HepG2 (cell line): ENCODE measurements around the gene ATP23. TPM values are rescaled to one million over a fixed set of nuclear protein-coding genes. Genes with fewer than 3 reads are reported as not detected.

Experiments
- ATAC-seq: fragments of 200-7000 bp; cut with Tn5 transposase; 3 replicates; pipeline ENCODE4 v1.9.1; 2020; ENCODE audit warnings: mild to moderate bottlenecking, moderate library complexity
- BruUV-seq: library from RNA; stranded (reverse); fragments of 400-500 nt; replicated peaks from 2 replicates; lab custom pipeline; 2021; lab: Mats Ljungman, UMichigan
- CTCF ChIA-PET: fragments of 300-600 bp; formaldehyde crosslinking; extraction: SDS; loops from one replicate; lab custom pipeline; 2021; ENCODE audit warnings: low total read pairs, inconsistent platforms, low intra/inter-chr PET ratio; lab: Yijun Ruan, JAX
- POLR2A ChIA-PET: fragments of 350-600 bp; sonication (Branson Sonifier 250); formaldehyde crosslinking; loops from one replicate; lab custom pipeline; 2020; ENCODE audit warnings: antibody characterized with exemption, inconsistent platforms; lab: Yijun Ruan, JAX
- DNase-seq: peaks from one replicate; pipeline ENCODE4 v3.0.0-alpha.2; 2015; ENCODE audit warnings: low spot score
- FAIRE-seq: peaks from 3 replicates; lab custom pipeline; 2011; peaks lifted over from hg19 to GRCh38; lab: Jason Lieb, UNC
- H2AFZ ChIP-seq: one replicate; pipeline ENCODE4 v1.6.1; 2011; ENCODE audit warnings: low read length, inconsistent platforms
- H3K27ac ChIP-seq: fragments of 300-600 bp; 3 replicates; pipeline ENCODE4 v1.8.0; 2011; ENCODE audit warnings: mixed run types, mild to moderate bottlenecking, mixed read lengths, low read length, inconsistent platforms; ENCODE audit not compliant: insufficient read depth; ENCODE audit errors: extremely low read length
- H3K27me3 ChIP-seq, 2 experiments: fragments of 200-600 bp in 1 of 2; 2 replicates in 1 of 2; 3 replicates in 1 of 2; pipeline versions ENCODE4 v1.6.0 to v1.8.0; 2011; ENCODE audit warnings: low read length in 2 of 2, mild to moderate bottlenecking in 2 of 2, moderate library complexity in 2 of 2, inconsistent platforms in 1 of 2; ENCODE audit not compliant: insufficient read depth in 2 of 2, control insufficient read depth in 1 of 2
- H3K36me3 ChIP-seq, 2 experiments: fragments of 200-600 bp in 1 of 2; replicated peaks in 1 of 2; 2 replicates in 1 of 2; 3 replicates in 1 of 2; pipeline versions ENCODE4 v1.5.1 to v1.8.0; 2011; ENCODE audit warnings: low read length in 2 of 2, inconsistent platforms in 1 of 2; ENCODE audit not compliant: insufficient read depth in 2 of 2, control insufficient read depth in 1 of 2
- H3K4me1 ChIP-seq: 2 replicates; pipeline ENCODE4 v1.5.1; 2012; ENCODE audit warnings: low read length, inconsistent platforms; ENCODE audit not compliant: insufficient read depth
- H3K4me2 ChIP-seq: 2 replicates; pipeline ENCODE4 v1.6.0; 2011; ENCODE audit warnings: low read depth, low read length, inconsistent platforms
- H3K4me3 ChIP-seq, 3 experiments: fragments of 200-600 bp in 1 of 3; sonication (generic), shearing (Covaris generic) in 1 of 3; replicated peaks in 1 of 3; 2 replicates each; pipeline ENCODE4 v1.5.1; 2011 to 2016; ENCODE audit warnings: low read length in 3 of 3, inconsistent platforms in 2 of 3, low read depth in 2 of 3, mild to moderate bottlenecking in 2 of 3, control low read depth in 1 of 3, mixed read lengths in 1 of 3; ENCODE audit not compliant: insufficient read depth in 1 of 3
- H3K79me2 ChIP-seq: one replicate; pipeline ENCODE4 v1.6.1; 2011; ENCODE audit warnings: low read length, inconsistent platforms; ENCODE audit not compliant: insufficient read depth
- H3K9ac ChIP-seq: 2 replicates; pipeline ENCODE4 v1.6.0; 2011; ENCODE audit warnings: mild to moderate bottlenecking, low read depth, low read length, inconsistent platforms; ENCODE audit not compliant: insufficient read depth
- H3K9me3 ChIP-seq: 2 replicates; pipeline ENCODE4 v1.5.1; 2012; ENCODE audit warnings: mild to moderate bottlenecking, low read length
- H4K20me1 ChIP-seq: 2 replicates; pipeline ENCODE4 v1.6.0; 2011; ENCODE audit warnings: inconsistent platforms, mild to moderate bottlenecking, low read length, moderate library complexity; ENCODE audit not compliant: insufficient read depth
- ARID3A ChIP-seq: IDR thresholded peaks from 2 replicates; pipeline ENCODE4 v1.6.1; 2012; ENCODE audit warnings: low read depth, low read length, improper control_type of control experiment
- DR1 ChIP-seq: sonication (generic); formaldehyde crosslinking; IDR thresholded peaks from 2 replicates; pipeline ENCODE4 v1.8.0; 2021; ENCODE audit warnings: mild to moderate bottlenecking, missing genetic modification reagents, inconsistent platforms
- IRF2 ChIP-seq: IDR thresholded peaks from 2 replicates; pipeline ENCODE4 v1.6.1; 2018; ENCODE audit warnings: missing genetic modification reagents, missing compliant biosample characterization
- ISX ChIP-seq: sonication (generic); formaldehyde crosslinking; conservative IDR thresholded peaks from 2 replicates; pipeline ENCODE4 v1.5.0; 2020; ENCODE audit warnings: missing genetic modification reagents
- KDM4B ChIP-seq: sonication (generic); formaldehyde crosslinking; IDR thresholded peaks from 2 replicates; pipeline ENCODE4 v1.4.0; 2020; ENCODE audit warnings: missing genetic modification reagents
- RFX3 ChIP-seq: IDR thresholded peaks from 2 replicates; pipeline ENCODE4 v1.6.1; 2016; ENCODE audit warnings: missing biosample characterization, missing genetic modification reagents
- YY1 ChIP-seq: IDR thresholded peaks from 2 replicates; pipeline ENCODE4 v1.6.1; 2011; ENCODE audit warnings: low read length, low read depth, moderate library complexity, mild to moderate bottlenecking; ENCODE audit not compliant: insufficient read depth, insufficient replicate concordance
- ZNF20 ChIP-seq: sonication (generic); formaldehyde crosslinking; IDR thresholded peaks from 2 replicates; pipeline ENCODE4 v1.4.0; 2020; ENCODE audit warnings: mild to moderate bottlenecking, moderate library complexity, missing genetic modification reagents
- ZNF333 ChIP-seq: sonication (generic); formaldehyde crosslinking; IDR thresholded peaks from 2 replicates; pipeline ENCODE4 v1.4.0; 2020; ENCODE audit warnings: mild to moderate bottlenecking, missing genetic modification reagents, borderline replicate concordance
- ZNF33A ChIP-seq: sonication (generic); formaldehyde crosslinking; IDR thresholded peaks from 2 replicates; pipeline ENCODE4 v1.5.1; 2020; ENCODE audit warnings: missing genetic modification reagents, mild to moderate bottlenecking, moderate library complexity, borderline replicate concordance
- ZNF619 ChIP-seq: sonication (generic); formaldehyde crosslinking; IDR thresholded peaks from 2 replicates; pipeline ENCODE4 v1.4.0; 2020; ENCODE audit warnings: mild to moderate bottlenecking, missing genetic modification reagents
- WGBS: methylation state at CpG from one replicate; pipeline ENCODE4 v1.1.6; 2017; ENCODE audit warnings: low lambda C conversion rate; 5-methylcytosine and 5-hydroxymethylcytosine counted together
- in situ Hi-C: cut with HindIII; loops from 2 replicates; pipeline ENCODE4 v1.10.0; 2017; ENCODE audit warnings: low pct_unique_long_range_greater_than_20kb; ENCODE audit not compliant: extremely low pct_ligation_motif_present
- intact Hi-C: fragments of 100-400 bp; cut with micrococcal nuclease; formaldehyde crosslinking; loops from one replicate; pipeline ENCODE4 v1.10.0; 2022; ENCODE audit not compliant: unreplicated experiment
- polyA plus RNA-seq, 8 experiments: library from polyadenylated mRNA; depleted of rRNA in 3 of 8; stranded (reverse) in 7 of 8; unstranded in 1 of 8; fragments of >200 nt; fragmentation: Illumina TruSeq in 4 of 8; extraction: Trizol in 4 of 8; gene quantifications; 2 replicates each; pipeline versions ENCODE4 v1.2.1 to v1.2.3, GENCODE V29; 2011 to 2016; ENCODE audit warnings: low read depth in 4 of 8, missing spikeins in 1 of 8, mixed read lengths in 1 of 8; ENCODE audit not compliant: insufficient read depth in 1 of 8
- total RNA-seq, 5 experiments: library from RNA; depleted of rRNA; stranded (reverse); fragments of >200 nt; fragmentation: Illumina TruSeq; extraction: Trizol; gene quantifications; 2 replicates each; pipeline ENCODE4 v1.2.3, GENCODE V29; 2016; ENCODE audit warnings: low read depth in 1 of 5

Gene ATP23
- total and polyA plus RNA-seq, 2 of the 13 experiments (the other 11 are each of a cell fraction or from before 2014, with no cell fraction given): 12.1 to 14.7 TPM

GRCh38 chr12:57907281-57907680 is 34.1 kb upstream of the ATP23 start:
- no peak overlapping the region for H3K27ac ChIP-seq
- in situ Hi-C loops (no loop called here), intact Hi-C loops (no loop called here)
- FAIRE-seq (no peak), ATAC-seq (no peak), DNase-seq (no peak)
- peaks cover 17% of the 10 kb centered on the region for H3K4me1 ChIP-seq
- H3K27me3 ChIP-seq: peaks cover 0 to 41% of the 10 kb centered on the region in 2 experiments; a peak in 4 of 5 replicates
- WGBS: 0% methylated on average over 3 of the region's 3 CpGs
- no peaks in the 10 kb centered on the region for H3K79me2 ChIP-seq
- no peak for TF ChIP-seq ISX (CRISPR knock-in tag)
- no peak for TF ChIP-seq KDM4B (CRISPR knock-in tag)
- no peak for TF ChIP-seq ZNF33A (CRISPR knock-in tag)
- TF ChIP-seq DR1 (CRISPR knock-in tag): no peak
- no peaks in the 10 kb centered on the region for H4K20me1 ChIP-seq
- BruUV-seq: no TSS peak
- ChIA-PET CTCF (interaction anchor here (5.3 kb wide), 1 partner anchor 76 kb away, joined by 165 read pairs; no protein-coding TSS in a partner anchor), POLR2A (no interaction called here)
- H2AFZ ChIP-seq: no peak overlapping the region
- H3K36me3 ChIP-seq: no peaks in the 10 kb centered on the region
- no peaks in the 10 kb centered on the region for H3K9me3 ChIP-seq
- no peak overlapping the region for H3K4me3 ChIP-seq
- no peak overlapping the region for H3K4me2 ChIP-seq
- no peak overlapping the region for H3K9ac ChIP-seq

- no peaks in the 10 kb centered on the region for H3K36me3 ChIP-seq
- no peaks in the 10 kb centered on the region for H4K20me1 ChIP-seq
- no TSS peak for BruUV-seq
- H3K79me2 ChIP-seq: no peaks in the 10 kb centered on the region
- ATAC-seq: no peak
- no peak for DNase-seq
- in situ Hi-C loops: no loop called here
- POLR2A ChIA-PET: no interaction called here
- no peak overlapping the region for H2AFZ ChIP-seq
- no peak overlapping the region for H3K4me3 ChIP-seq
- no peak for FAIRE-seq
- no peak overlapping the region for H3K4me2 ChIP-seq
- H3K4me1 ChIP-seq: peaks cover 10% of the 10 kb centered on the region
- peaks cover 0 to 44% of the 10 kb centered on the region in 2 experiments; a peak in 4 of 5 replicates for H3K27me3 ChIP-seq
- no peaks in the 10 kb centered on the region for H3K9me3 ChIP-seq
- 41% methylated on average over 8 of the region's 8 CpGs for WGBS
- no peak for TF ChIP-seq ZNF333 (CRISPR knock-in tag)
- TF ChIP-seq YY1: no peak
- TF ChIP-seq ARID3A: no peak
- no peak for TF ChIP-seq RFX3 (CRISPR knock-in tag)
- no peak for TF ChIP-seq ZNF619 (CRISPR knock-in tag)
- TF ChIP-seq IRF2 (CRISPR knock-in tag): no peak
- TF ChIP-seq ZNF20 (CRISPR knock-in tag): no peak
- TF ChIP-seq, all 625 proteins: peak for 0
- Histone ChIP-seq H3K9ac (no peak overlapping the region), H3K27ac (no peak overlapping the region)
- intact Hi-C loops: no loop called here
- CTCF ChIA-PET: no interaction called here
Observed at GRCh38 chr12:57908511-57908910, 32.9 kb upstream of the ATP23 start.
